GM15510 (cell line): ENCODE measurements around the gene RBM47.

Experiments
- POLR2A ChIP-seq: IDR thresholded peaks from 3 replicates; pipeline ENCODE4 v1.6.1; 2011; ENCODE audit warnings: borderline replicate concordance; ENCODE audit not compliant: insufficient read length; ENCODE audit errors: extremely low read depth

RBM47 gene

DNA sequence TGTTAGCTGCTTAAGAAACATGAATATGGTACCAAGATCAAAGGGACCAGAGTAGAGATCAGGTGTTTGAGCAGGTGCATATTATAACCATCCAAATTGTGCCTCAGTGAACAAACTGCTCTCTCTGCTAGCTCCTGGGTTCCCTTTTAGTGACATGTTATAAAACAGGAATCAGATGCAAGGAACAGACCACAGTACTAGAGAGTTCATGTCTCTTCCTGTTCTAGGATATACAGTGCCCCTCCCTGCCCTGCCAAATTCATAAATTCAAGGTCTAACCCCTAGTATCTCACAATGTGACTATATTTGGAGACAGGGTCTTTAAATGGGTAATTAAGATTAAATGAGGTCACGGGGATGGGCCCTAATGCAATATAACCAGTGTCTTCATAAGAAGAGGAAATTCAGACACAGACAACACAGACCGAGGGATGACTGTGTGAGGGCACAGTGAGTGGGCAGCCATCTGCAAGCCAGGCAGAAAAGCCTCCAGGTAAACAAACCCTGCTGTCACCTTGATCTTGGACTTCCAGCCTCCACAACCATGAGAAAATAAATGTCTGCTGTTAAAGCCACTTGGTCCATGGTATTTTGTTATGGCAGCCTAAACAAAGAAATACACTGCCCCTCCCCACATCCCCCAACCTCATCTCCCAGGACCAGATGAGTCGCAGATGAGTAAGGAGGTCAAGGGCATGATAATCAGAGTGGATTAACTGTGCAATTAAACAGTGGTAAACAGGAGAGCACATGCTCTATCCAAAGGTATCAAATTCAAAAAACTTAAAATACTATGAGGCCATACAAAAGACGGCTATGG lies 82.5 kb downstream of the RBM47 start:
- TF ChIP-seq POLR2A: no peak

DNA sequence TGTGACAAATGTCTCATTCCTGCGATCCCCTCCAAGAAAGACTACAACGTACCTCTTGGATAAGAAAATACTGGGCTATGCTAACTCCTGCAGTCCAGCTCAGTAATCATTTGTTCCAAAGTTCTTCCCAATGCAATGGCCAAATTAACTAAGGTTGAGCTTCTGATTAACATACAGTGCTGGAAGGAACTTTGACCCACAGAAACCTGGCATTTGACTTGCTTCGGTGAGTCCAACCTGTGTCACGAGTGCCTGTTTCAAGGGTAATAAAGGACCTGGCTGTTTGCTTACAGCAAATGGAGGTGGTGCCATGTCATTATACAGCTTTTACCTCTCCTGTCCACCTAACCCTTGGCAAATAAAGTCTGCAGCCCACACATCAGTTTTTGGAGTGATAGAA lies 83.2 kb downstream of the RBM47 start:
- no peak for TF ChIP-seq POLR2A

DNA sequence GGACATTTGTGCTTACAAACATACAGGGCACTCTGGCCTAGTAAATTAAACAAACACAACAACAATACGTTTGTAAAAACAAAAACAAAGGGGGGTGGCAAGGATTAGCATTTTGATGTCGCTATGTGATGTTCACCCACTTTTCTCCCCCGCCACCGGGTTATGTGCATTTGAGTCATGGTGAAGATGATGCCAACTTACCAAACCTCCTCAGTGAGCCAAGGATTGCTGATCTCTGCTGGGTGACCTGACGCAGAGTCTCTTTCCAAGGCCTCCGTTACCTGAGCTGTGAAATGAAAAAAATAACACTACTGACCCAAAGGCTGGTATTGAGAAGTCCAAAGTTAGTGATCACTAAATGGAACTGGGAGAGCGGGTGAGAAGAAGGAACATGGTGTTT lies 85.4 kb downstream of the RBM47 start:
- no peak for TF ChIP-seq POLR2A

DNA sequence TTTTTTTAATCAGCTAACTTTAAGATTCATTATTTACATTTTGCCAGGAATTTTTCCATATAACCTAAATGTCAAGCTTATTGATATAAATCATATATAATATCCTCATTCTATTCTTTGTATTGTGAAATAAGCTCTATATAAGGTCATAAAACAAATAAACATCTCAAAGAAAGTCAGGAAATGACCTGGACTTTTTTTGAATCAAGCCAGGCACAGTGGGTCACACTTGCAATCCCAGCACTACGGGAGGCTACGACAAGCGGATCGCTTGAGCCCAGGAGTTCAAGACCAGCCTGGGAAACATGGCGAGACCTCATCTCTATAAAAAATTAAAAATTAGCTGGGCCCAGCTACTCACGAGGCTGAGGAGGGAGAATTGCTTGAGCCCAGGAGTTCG lies 88.9 kb downstream of the RBM47 start:
- TF ChIP-seq POLR2A: no peak

DNA sequence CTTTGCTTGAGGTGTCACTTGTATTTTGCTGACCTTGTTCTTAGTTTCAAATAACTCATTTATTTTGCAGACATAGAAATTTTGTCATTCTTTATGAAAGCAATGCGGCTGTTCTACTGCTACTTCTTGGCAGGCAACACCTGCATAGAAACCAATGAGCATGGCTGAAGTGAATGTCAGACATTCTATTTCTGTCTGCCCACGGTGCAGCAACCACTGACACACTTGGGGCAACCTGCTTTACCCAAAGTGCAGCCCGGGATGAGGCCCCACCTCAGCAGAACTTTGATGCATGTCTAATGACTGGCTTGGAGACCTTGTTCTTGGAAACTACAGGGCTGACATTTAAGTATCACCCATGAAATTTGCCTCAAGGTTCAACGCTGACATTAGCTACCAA lies 93.6 kb downstream of the RBM47 start:
- no peak for TF ChIP-seq POLR2A

DNA sequence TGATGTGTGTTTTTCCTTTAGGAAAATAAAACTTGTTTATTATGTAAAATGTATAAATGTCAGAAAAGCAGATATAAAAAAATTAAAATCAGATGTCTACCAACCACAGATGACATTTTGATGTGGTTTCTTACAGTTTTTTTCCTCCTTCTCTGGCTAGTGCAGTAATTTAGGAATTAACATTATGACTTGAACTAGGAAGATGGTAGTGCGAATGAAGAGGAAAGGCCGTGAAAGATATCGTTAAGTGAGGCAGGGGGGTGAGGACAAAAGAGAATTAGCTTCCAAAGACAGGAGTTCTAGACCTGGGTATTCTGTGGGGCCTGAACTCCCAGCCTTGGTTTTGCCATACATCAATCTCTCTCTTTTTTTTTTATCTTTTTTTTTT lies 98.0 kb downstream of the RBM47 start:
- no peak for TF ChIP-seq POLR2A

DNA sequence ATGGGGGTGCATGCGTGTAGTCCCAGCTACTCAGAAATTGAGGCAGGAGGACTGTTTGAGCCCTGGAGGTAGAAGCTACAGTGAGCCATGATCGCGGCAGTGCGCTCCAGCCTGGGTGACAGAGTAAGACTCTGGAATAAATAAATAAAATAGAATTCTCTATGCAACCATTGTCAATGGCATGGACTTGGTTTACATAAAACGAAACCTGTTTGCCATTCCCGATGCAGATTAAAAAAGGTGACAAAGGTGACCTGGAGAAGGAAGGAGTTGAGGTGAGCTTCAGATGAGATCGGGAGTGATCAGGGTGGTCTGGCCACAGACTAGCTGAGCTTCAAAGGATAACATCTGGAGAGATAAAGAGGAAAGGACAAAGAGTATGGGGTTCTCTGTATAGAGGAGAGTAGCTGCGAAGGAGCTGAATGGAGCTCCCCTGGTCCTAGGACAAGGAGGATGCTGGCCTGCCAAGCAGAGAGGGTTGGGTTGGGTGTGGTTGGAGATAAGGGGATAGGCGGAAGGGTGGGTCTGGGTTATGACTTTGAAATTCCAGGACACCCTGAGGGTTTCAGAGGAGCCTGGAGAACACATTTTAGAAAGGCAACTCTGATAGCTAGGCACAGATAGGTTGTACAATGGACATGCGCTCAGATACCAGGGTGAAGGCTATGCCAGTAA lies 98.6 kb downstream of the RBM47 start:
- TF ChIP-seq POLR2A: no peak

DNA sequence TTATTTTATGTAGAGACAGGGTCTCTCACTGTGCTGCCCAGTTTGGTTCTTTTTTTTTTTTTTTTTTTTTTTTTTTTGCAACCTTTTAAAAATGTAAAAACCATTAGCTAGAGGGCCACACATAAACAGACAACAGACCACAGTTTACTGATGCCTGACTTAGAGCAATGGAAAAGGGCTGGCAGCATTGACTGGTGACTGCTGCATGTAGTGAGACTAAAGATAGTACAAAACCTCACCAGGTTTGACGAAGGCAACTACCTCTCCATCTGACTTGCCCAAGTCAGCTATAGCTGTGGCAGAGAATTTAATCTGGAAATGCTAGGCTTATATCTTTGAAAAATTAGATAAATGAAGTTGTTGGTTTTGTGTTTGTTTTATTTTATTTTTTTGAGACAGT lies 102.9 kb downstream of the RBM47 start:
- no peak for TF ChIP-seq POLR2A

DNA sequence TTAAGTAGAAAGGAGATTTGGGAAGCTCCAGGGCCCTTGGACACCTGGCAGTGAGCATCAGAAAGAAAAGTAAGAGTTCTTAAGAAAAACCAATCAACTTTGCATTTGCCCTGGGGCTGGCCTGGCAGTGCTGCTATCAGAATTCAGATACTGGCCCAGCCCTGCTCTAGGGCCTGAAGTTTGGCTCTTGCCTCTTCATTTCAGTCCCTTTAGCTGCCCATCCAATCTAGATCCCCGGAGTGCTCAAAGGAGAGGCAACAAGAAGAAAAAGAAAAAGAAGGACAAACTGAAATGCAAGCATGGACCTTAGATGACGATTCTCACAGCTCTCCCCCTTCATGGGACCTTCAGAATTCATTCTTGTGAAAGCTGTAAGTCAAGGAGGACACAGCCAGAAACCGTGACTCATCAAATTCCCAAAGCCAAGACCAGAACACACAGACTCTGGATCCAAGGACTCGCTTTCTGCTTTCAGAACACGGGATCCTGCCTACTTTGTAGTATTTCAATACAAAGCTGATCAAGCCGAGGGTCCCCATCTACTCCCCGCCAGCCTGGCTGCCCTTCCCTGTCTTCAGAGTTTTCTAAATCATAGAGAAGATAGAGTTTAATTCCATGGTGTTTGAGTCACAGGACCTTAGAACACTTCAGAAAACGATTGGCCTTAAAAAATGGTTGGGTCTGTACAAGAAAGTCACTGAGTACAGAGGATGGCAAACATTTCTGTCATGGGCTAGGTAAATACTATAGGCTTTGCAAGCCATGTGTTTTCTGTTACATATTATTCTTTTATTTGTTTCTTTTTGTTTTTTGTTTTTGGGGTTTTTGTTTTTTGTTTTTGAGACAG lies 103.7 kb downstream of the RBM47 start:
- no peak for TF ChIP-seq POLR2A

DNA sequence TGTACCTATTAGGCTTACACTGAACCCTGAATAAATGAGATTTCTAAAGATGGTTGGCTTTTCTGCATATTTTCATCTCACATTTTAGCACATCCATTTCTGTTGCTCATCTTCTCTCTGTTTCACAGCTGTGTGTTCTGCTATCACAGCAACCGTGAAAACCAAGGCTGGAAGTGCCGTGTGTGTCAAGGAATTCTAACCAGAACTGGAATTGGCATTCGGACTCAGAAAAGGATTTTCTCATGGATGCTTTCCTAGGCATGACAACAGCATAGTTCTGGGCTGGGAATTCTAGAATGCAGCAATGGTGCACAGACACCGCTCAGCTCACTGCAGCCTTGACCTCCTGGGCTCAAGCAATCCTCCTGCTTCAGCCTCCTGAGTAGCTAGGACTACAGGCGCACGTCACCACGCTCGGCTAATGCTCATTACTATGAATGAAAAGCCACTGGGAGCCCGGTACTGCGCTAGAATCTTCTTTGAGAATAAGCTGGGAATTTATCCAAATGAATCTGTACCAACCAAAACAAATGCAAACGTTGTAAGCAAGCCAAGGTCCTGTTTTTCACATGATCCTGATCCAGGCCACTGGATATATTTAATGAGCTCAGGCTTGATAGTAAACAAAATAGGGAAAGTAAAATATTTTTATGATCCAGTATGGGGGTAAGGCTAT lies 105.2 kb downstream of the RBM47 start:
- no peak for TF ChIP-seq POLR2A

DNA sequence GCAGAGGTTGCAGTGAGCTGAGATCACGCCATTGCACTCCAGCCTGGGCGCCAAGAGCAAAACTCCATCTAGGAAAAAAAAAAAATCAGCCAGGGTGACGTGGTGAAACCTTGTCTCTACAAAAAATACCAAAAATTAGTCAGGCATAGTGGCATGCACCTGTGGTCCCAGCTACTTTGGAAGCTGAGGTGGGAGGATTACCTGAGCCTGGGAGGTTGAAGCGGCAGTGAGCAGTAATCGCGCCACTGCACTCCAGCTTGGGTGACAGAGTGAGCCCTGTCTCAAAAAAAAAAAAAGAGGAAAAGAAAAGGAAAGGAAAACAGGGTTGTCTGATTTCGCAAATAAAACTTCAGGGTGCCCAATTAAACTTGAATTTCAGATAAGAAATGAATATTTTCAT lies 106.1 kb downstream of the RBM47 start:
- no peak for TF ChIP-seq POLR2A

DNA sequence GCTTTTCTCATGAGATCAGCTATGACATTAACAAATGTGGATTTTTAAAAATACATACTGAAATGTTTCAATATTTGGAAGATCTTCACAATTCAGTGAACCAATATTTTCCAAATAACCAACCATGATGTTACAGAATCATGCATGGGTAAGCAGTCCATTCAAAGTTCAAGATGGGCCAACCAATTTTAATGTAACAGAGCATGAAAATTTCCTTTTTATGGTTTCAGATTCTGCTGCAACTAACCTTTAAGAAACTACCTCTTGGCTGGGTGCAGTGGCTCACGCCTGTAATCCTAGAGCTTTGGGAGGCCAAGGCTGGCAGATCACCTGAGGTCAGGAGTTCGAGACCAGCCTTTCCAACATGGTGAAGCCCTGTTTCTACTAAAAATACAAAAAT lies 107.7 kb downstream of the RBM47 start:
- no peak for TF ChIP-seq POLR2A

DNA sequence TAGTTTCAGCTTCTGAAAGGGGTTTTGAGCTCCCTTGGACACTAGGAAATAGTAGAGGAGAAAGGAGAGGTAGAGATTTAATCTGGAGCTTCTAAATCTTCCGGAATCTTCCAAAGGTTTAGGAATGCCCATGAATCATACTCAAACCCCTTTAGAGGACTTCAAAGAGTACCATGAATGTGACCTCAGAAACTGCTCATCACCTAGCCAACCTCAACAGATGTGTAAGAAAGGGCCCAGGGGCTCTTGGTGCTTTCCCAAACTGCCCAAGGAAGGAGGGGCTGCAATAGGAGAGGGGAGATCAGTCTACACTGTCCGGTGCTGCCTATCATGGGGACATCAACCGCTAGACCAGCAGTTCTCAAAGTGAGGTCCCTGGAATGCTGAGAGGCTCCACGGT lies 109.1 kb downstream of the RBM47 start:
- no peak for TF ChIP-seq POLR2A

DNA sequence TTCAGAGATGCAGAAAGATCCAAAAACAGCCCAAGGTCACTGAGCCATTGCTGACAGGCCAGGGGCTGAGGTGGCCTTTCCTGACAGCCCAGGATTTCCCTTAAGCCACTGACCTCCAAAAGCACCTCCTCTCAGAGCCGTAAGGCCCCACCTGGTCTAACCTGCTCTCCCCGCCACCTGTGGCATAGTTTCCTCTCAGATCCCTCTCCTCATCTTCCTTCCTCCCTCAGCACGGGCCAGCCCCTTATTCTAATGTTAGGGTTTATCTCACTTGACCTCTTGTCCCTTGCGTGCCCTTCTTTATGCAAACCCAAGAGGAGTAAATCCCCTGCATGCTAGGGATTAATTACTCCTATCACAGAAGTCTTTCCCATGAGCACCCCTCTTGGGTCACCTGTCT lies 113.0 kb downstream of the RBM47 start:
- no peak for TF ChIP-seq POLR2A
